GM23248 (cell line): ENCODE measurements around the gene CPNE5.

Source experiments
- EZH2 ChIP-seq: fragments of 200-600 bp; sonication (generic); IDR thresholded peaks from 2 replicates; pipeline ENCODE4 v1.6.1; 2018; ENCODE audit warnings: antibody characterized with exemption, mild to moderate bottlenecking; ENCODE audit not compliant: insufficient read depth, poor library complexity, severe bottlenecking
- EZH2phosphoT487 ChIP-seq: fragments of 200-600 bp; sonication (generic); IDR thresholded peaks from 2 replicates; pipeline ENCODE4 v1.6.1; 2018; ENCODE audit warnings: antibody characterized with exemption, moderate library complexity, mild to moderate bottlenecking, low read depth; ENCODE audit not compliant: insufficient read depth

DNA sequence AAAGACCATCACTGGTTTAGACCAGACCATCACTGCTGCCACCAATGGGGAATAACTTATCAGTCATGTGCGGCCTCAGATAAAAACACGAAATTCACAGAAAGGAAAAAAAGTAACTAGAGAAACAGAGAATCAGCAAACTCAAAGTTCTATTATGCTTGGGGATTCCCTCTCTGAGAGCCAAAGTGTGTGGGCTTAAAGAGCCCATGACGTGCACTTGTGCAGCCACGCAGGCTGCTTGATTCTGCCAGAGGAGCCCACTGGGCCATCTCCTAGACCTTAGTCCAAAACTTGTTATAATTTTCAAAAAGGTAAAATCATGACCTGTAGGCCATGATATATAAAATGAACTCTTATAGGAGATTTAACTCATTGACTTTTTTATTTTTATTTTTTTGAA, 126.4 kb downstream of the CPNE5 start:
- no peak for TF ChIP-seq EZH2
- TF ChIP-seq EZH2phosphoT487: no peak
